Urinary bladder (tissue), 4 donors: ENCODE measurements around the gene SFMBT1. TPM values are rescaled to one million over a fixed set of nuclear protein-coding genes. Genes with fewer than 3 reads are reported as not detected.

Experiments used
- DNase-seq: peaks from one replicate; pipeline ENCODE4 v3.0.0-alpha.2; 2015; ENCODE audit errors: extremely low spot score
- H3K27ac ChIP-seq: one replicate; pipeline ENCODE4 v1.5.1; 2013; ENCODE audit warnings: low read depth, mild to moderate bottlenecking, moderate library complexity
- H3K36me3 ChIP-seq: one replicate; pipeline ENCODE4 v1.6.1; 2013; ENCODE audit warnings: mild to moderate bottlenecking, moderate library complexity; ENCODE audit not compliant: insufficient read depth
- H3K4me1 ChIP-seq: one replicate; pipeline ENCODE4 v1.6.1; 2013; ENCODE audit warnings: mild to moderate bottlenecking, moderate library complexity; ENCODE audit not compliant: insufficient read depth
- H3K4me3 ChIP-seq: one replicate; pipeline ENCODE4 v1.5.1; 2013; ENCODE audit warnings: low read depth, low read length
- WGBS: extraction: QIAGEN DNeasy Blood & Tissue Kit; methylation state at CpG from one replicate; pipeline ENCODE4 v1.1.7; 2013; 5-methylcytosine and 5-hydroxymethylcytosine counted together
- polyA plus RNA-seq: library from polyadenylated mRNA; stranded (reverse); fragments of 200-250 nt; gene quantifications from one replicate; pipeline ENCODE4 v1.2.3, GENCODE V29; 2013
- total RNA-seq: library from RNA; depleted of rRNA; stranded (reverse); fragments of >200 nt; gene quantifications from one replicate; pipeline ENCODE4 v1.2.3, GENCODE V29; 2014
- donor health status: healthy with polysubstance abuse.
- donor health status: healthy.

SFMBT1 gene
- total and polyA plus RNA-seq, 2 donors = 5.5 to 17.8 TPM

GRCh38 chr3:52880047-52880446 lies 165.8 kb downstream of the SFMBT1 start:
- no peak for DNase-seq
- Histone ChIP-seq H3K27ac (no peak overlapping the region), H3K36me3 (no peaks in the 10 kb centered on the region), H3K4me3 (no peak overlapping the region), H3K4me1 (no peaks in the 10 kb centered on the region)
- 92% methylated on average over 5 of the region's 5 CpGs for WGBS

DNA sequence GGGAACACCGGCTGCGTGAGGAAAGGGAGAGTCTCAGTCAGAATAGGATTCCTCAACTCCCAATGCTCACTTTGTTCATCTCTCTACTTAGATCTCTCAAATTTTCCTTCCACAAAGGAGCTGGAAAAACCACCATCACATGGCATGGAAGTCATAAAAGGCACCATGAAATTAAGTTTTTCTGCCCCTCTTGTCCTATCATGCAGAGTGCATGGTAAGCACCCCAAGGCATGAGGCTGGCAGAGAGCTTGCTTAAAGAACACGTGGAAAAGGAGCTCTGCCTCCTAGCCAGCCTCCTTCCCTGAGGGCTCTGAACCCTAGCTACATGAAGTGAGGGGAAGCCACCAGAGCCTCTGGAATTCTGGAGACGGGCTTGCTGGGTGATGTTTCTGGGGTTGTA lies 166.3 kb downstream of the SFMBT1 start:
- no peak overlapping the region for H3K27ac ChIP-seq
- DNase-seq = no peak
- H3K36me3 ChIP-seq = no peaks in the 10 kb centered on the region
- H3K4me1 ChIP-seq = no peaks in the 10 kb centered on the region
- WGBS = 91% methylated on average over 4 of the region's 4 CpGs
- H3K4me3 ChIP-seq = no peak overlapping the region

DNA sequence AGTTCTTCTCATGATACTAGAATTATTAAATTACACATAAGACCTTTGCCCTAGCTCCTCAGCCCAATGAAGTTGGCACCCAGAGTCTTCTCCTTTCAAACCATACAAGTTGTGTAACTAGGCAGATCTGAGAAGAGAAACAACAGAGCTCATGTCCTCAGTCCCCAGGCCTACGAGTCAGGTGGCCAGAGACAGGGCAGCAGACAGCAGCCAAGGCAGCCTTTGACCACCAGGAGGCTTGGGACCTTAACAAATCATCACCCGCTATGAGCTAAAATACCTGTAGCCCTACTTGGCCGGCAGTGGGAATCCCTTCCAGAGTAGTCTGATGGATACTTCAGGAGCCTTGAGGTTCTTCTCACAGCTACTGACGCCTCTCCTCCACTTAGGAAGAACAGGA lies 166.8 kb downstream of the SFMBT1 start:
- no peaks in the 10 kb centered on the region for H3K36me3 ChIP-seq
- H3K4me3 ChIP-seq = no peak overlapping the region
- no peak overlapping the region for H3K27ac ChIP-seq
- DNase-seq = no peak
- 94% methylated on average over 4 of the region's 4 CpGs for WGBS
- H3K4me1 ChIP-seq = no peaks in the 10 kb centered on the region

DNA sequence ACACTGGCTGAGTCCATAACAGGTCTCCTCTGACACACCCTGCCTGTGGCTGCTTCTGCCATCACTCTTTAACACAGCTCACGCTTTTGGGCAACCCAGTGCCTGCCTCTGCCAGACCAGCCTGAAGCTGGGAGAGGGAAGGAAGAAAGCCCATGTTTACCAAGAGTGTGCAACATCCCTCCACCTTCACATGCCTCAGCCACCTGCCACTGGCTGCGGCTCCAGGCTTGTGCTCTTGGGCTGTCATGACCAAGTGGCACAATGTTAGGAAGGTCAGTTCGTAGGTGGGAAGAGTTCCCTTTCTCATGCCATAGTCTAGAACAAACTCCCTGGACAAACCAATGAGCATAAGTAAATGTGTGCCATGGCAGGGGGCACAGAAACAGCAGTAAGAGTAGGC lies 168.8 kb downstream of the SFMBT1 start:
- no peaks in the 10 kb centered on the region for H3K4me1 ChIP-seq
- H3K27ac ChIP-seq = no peak overlapping the region
- DNase-seq = no peak
- H3K36me3 ChIP-seq = no peaks in the 10 kb centered on the region
- H3K4me3 ChIP-seq = no peak overlapping the region
- 98% methylated on average over 3 of the region's 3 CpGs for WGBS

- Histone ChIP-seq H3K4me3 (no peak overlapping the region), H3K27ac (no peak overlapping the region), H3K4me1 (no peaks in the 10 kb centered on the region), H3K36me3 (no peaks in the 10 kb centered on the region)
- WGBS = 88% methylated on average over 9 of the region's 9 CpGs
- no peak for DNase-seq
These were observed 170.8 kb downstream of the SFMBT1 start for GRCh38 chr3:52874864-52875587.

DNA sequence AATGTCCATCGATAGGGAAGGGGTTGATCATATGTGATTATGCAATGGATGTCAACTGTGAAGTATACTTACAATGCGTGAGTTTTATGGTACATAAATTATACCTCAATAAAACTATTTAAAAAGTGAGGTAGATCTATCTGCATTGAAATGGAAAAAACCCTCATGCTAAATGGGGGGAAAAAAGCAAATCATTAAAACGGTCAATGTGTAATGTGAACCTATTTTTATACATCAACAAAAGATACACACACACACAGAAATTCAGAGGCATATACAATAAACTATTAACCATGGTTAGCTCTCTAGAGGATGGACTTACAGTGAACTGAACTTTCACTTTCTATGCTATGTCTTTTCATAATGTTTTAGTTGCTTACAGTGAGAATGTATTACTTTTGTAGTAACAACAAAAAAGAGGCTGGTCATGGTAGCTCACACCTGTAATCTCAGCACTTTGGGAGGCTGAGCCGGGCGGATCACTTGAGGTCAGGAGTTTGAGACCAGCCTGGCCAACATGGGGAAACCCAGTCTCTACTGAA lies 171.6 kb downstream of the SFMBT1 start:
- WGBS = 77% methylated on average over 5 of the region's 5 CpGs
- DNase-seq = no peak
- no peak overlapping the region for H3K27ac ChIP-seq
- no peaks in the 10 kb centered on the region for H3K4me1 ChIP-seq
- no peaks in the 10 kb centered on the region for H3K36me3 ChIP-seq
- H3K4me3 ChIP-seq = no peak overlapping the region

DNA sequence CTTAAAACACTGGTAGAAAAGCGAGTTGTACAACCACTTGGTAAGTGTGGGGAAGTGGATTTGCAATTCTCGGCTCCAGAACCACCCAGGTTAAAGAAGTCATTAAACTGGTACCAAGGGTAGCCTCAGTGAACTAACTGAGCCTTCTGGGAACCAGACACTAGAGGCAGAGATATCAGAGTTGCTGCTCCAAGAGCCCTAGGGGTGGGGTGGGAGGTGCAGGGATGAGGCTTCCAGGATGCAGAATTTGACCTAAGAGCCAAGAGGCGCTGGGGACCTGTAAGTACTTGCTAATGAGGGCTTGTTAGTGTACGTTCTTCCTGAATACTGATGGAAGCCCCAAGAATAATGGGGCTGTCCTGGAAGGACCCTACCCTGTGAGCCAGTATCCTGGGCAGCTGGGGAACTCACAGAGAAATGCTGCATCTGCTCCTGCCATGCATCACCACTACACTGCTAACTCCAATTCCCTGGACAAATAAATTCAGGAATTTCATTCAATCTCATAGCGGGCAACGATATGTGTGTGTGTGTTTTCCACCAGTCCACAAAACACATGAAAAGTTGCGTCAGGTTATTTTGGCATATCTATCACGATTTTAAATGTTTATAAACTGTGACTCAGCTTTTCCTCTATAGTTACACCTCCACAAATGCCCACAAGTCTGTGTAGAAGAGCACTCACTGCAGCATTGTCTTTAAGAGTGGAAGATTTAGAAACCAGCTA lies 172.3 kb downstream of the SFMBT1 start:
- Histone ChIP-seq H3K4me1 (no peaks in the 10 kb centered on the region), H3K27ac (no peak overlapping the region), H3K36me3 (no peaks in the 10 kb centered on the region), H3K4me3 (no peak overlapping the region)
- WGBS = 76% methylated on average over 8 of the region's 8 CpGs
- DNase-seq = no peak

DNA sequence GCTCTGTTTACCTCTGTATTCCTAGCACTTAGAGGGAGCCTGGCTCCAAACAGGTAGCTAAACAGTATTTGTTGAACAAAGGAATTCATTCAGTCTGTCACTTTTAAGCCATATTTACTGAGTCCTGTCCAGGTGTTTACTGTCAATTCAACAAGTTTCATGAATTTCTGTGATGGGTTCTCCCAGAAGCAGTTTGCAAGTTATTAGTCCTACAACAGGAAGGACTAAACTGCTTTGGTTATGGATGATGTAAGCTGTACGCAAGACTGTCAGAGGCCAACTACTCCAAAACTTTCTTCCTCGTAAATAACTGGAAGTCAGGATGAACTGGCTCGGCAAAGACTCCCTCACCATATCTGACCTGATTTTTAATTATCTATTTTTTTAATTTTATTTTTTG lies 173.6 kb downstream of the SFMBT1 start:
- H3K36me3 ChIP-seq = no peaks in the 10 kb centered on the region
- H3K4me1 ChIP-seq = no peaks in the 10 kb centered on the region
- WGBS = 80% methylated on average over 3 of the region's 3 CpGs
- no peak overlapping the region for H3K4me3 ChIP-seq
- no peak overlapping the region for H3K27ac ChIP-seq
- DNase-seq = no peak

DNA sequence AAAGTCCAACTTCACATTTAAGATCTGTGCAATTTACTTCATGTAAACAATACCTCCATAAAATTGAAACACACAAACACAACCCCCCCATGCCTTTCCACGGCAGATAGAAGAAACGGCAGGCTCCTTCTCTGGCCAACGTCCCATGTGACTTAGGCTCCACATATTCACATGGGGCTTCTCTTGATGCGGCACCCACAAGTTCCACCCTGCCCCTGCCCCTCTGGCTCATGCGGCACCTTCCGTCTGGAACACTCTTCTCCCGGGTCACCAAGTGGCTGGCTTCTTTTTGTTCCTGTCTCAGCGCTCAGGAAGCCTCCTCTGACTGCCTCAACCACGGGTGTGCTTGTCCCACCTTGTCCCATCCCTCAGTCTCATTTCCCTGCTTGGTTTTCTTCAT lies 174.1 kb downstream of the SFMBT1 start:
- DNase-seq = no peak
- H3K4me1 ChIP-seq = no peaks in the 10 kb centered on the region
- no peak overlapping the region for H3K27ac ChIP-seq
- 76% methylated on average over 9 of the region's 9 CpGs for WGBS
- H3K36me3 ChIP-seq = no peaks in the 10 kb centered on the region
- no peak overlapping the region for H3K4me3 ChIP-seq

DNA sequence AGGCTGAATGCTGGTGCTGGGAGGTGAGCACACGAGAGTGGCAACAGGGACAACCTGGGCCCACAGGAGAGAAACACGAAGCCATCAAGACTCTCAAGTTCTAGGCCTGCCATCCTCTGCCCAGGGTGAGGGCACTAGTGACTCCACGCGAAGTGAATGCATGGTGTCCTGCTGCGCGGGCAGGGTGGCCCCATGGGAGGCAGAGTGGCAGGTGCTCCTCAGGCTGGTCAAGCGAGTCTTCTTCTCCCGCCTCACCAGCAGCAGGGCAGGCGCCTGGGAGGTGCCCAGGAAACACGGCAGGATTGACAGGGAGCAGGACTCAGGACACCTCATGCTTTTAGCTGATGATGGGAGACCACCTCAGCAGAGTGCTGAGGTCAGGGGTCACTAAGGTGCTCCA lies 175.4 kb downstream of the SFMBT1 start:
- DNase-seq = no peak
- no peak overlapping the region for H3K27ac ChIP-seq
- H3K4me1 ChIP-seq = no peaks in the 10 kb centered on the region
- H3K36me3 ChIP-seq = no peaks in the 10 kb centered on the region
- 96% methylated on average over 10 of the region's 10 CpGs for WGBS
- H3K4me3 ChIP-seq = no peak overlapping the region

DNA sequence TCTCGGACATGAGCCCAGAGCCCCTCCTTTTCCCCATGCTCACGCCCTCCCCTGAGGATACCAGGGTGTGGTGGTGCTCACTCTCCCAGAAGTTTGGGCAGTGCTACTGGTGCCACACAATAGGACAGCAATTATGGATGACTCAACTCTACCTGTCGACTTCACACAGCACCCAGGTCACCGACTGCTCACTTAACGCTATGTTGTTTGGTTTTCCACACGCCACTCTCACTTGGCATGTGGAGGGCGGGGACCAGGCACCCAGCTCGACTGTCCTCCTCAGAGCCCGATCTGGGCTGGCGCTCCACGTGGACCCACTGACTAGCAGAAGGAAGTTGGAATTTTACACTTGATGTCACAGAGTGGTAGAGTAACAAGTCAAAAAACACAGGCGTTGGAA lies 179.4 kb downstream of the SFMBT1 start:
- 95% methylated on average over 12 of the region's 12 CpGs for WGBS
- Histone ChIP-seq H3K4me3 (no peak overlapping the region), H3K36me3 (no peaks in the 10 kb centered on the region), H3K4me1 (no peaks in the 10 kb centered on the region), H3K27ac (no peak overlapping the region)
- DNase-seq = no peak

DNA sequence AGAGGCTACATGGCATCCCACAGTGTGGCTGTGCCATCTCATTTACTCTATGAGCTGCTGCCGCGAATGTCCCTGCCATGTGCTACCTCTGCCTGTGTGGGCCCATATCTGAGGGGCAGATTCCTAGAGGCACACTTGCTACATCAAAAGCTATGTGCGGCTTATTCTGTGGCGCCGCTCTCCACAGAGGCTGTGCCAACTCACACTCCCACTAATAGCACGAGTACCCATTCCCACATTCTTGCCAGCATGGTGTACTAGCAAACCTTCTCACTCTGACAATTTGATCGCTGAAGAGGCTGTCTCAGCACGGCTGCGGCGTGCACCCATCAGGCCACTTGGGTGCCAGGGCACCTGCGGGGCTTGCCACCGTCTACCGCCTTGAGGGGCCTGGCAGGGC lies 179.9 kb downstream of the SFMBT1 start:
- H3K4me1 ChIP-seq = no peaks in the 10 kb centered on the region
- H3K27ac ChIP-seq = no peak overlapping the region
- no peak for DNase-seq
- no peak overlapping the region for H3K4me3 ChIP-seq
- 98% methylated on average over 13 of the region's 13 CpGs for WGBS
- no peaks in the 10 kb centered on the region for H3K36me3 ChIP-seq

DNA sequence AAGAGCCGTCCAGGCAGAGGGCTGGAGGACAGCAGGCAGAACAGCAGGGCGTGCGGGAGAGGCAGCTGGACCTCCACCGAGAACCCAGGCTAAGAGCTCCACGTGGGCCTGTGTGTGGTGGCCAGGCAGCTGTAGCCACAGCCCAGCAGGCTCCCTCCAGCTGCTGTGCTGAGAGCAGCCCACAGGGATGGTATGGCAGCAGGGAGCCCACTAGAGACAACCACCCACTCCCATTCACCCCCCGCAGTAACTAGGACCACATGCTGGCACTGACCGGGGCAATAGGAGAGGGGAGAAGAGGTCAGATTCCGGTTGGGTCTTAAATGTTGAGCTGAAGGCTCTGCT lies 185.5 kb downstream of the SFMBT1 start:
- no peaks in the 10 kb centered on the region for H3K4me1 ChIP-seq
- no peak overlapping the region for H3K4me3 ChIP-seq
- no peak for DNase-seq
- no peaks in the 10 kb centered on the region for H3K36me3 ChIP-seq
- no peak overlapping the region for H3K27ac ChIP-seq
- WGBS = 74% methylated on average over 8 of the region's 8 CpGs

DNA sequence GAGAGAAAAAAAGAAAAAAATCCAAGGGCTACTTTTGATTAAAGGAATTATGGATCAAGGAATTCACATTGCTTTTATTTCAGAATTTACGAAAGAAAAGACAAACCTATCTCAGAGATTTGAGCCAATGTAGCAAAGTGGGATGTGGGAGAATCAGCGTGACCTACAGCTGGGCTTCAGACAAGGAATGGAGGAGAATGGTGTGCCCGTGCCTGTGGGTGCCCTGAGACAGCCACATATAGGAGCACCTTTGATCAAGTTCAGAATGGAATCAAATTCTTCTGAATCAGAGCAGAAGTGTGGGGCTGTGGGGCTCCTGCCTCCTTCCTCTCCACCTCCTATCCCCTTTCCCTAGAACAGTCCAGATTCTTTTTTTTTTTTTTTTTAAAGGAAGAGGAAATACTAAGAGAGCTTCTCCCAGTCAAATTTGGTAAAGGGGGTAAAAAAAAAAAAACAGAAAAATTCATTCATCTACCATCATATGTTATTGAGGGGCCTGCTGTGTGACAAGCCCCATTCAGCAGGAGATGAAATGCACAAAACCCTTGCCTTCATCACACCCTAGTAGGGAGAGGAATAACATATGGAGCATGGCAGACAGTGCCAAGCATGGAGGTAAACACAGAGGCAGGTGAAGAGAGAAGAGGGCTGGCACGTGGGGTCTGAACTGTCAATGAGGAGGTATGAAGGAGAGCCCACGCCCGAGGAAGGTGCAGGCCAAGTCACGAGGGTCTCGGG lies 186.0 kb downstream of the SFMBT1 start:
- Histone ChIP-seq H3K4me1 (no peaks in the 10 kb centered on the region), H3K27ac (no peak overlapping the region), H3K4me3 (no peak overlapping the region), H3K36me3 (no peaks in the 10 kb centered on the region)
- no peak for DNase-seq
- WGBS = 85% methylated on average over 8 of the region's 8 CpGs
